IMR-90 (cell line): ENCODE results near the gene KRT72. TPM values are rescaled to one million over a fixed set of nuclear protein-coding genes. Genes with fewer than 3 reads are reported as not detected.

Source experiments
- ATAC-seq: fragments of 200-7000 bp; cut with Tn5 transposase; 2 replicates; pipeline ENCODE4 v1.9.1; 2020; ENCODE audit warnings: low read depth, mild to moderate bottlenecking, moderate library complexity
- BruUV-seq: library from RNA; stranded (reverse); fragments of 400-500 nt; replicated peaks from 2 replicates; lab custom pipeline; 2021; lab: Mats Ljungman, UMichigan
- CTCF ChIA-PET: fragments of 300-600 bp; formaldehyde crosslinking; extraction: SDS; loops from one replicate; lab custom pipeline; 2021; ENCODE audit warnings: antibody characterized with exemption; lab: Yijun Ruan, JAX
- POLR2A ChIA-PET: fragments of 300-600 bp; sonication (Branson Sonifier 250); formaldehyde crosslinking; loops from one replicate; lab custom pipeline; 2022; ENCODE audit warnings: antibody characterized with exemption; ENCODE audit not compliant: unreplicated experiment; lab: Charles Lee
- DNase-seq: peaks from one replicate; pipeline ENCODE4 v3.0.0; 2013
- H2AFZ ChIP-seq: replicated peaks from 2 replicates; pipeline ENCODE3; 2013; ENCODE audit warnings: low read length, mild to moderate bottlenecking; ENCODE audit not compliant: poor library complexity
- H2AK5ac ChIP-seq: 2 replicates; pipeline ENCODE4 v1.6.1; 2013; ENCODE audit warnings: low read depth, low read length, inconsistent platforms
- H2AK9ac ChIP-seq: replicated peaks from 2 replicates; pipeline ENCODE3; 2013; ENCODE audit warnings: mild to moderate bottlenecking, low read depth, low read length, moderate library complexity; ENCODE audit not compliant: poor library complexity
- H2BK120ac ChIP-seq: 2 replicates; pipeline ENCODE4 v1.6.1; 2013; ENCODE audit warnings: low read depth, low read length, inconsistent platforms
- H2BK15ac ChIP-seq: 3 replicates; pipeline ENCODE4 v1.6.1; 2013; ENCODE audit warnings: low read depth, low read length, inconsistent platforms
- H2BK20ac ChIP-seq: 2 replicates; pipeline ENCODE4 v1.6.1; 2013; ENCODE audit warnings: low read depth, mild to moderate bottlenecking, inconsistent platforms, low read length, moderate library complexity
- H2BK5ac ChIP-seq: 2 replicates; pipeline ENCODE4 v1.6.1; 2013; ENCODE audit warnings: mild to moderate bottlenecking, low read depth, low read length, inconsistent platforms; ENCODE audit not compliant: poor library complexity, severe bottlenecking
- H3K14ac ChIP-seq: replicated peaks from 2 replicates; pipeline ENCODE4 v1.6.1; 2013; ENCODE audit warnings: low read depth, low read length, inconsistent platforms
- H3K18ac ChIP-seq: 2 replicates; pipeline ENCODE4 v1.6.1; 2013; ENCODE audit warnings: low read depth, low read length, control low read depth
- H3K23ac ChIP-seq: 2 replicates; pipeline ENCODE4 v1.6.1; 2013; ENCODE audit warnings: low read depth, low read length, inconsistent platforms
- H3K27ac ChIP-seq: 2 replicates; pipeline ENCODE4 v1.5.1; 2013; ENCODE audit warnings: mild to moderate bottlenecking, control low read depth, low read length; ENCODE audit not compliant: insufficient read depth
- H3K27me3 ChIP-seq: 2 replicates; pipeline ENCODE4 v1.6.1; 2013; ENCODE audit warnings: low read length; ENCODE audit not compliant: control insufficient read depth, insufficient read depth
- H3K36me3 ChIP-seq: 2 replicates; pipeline ENCODE4 v1.6.1; 2013; ENCODE audit warnings: low read length, mixed read lengths; ENCODE audit not compliant: control insufficient read depth, insufficient read depth
- H3K4ac ChIP-seq: 2 replicates; pipeline ENCODE4 v1.6.1; 2013; ENCODE audit warnings: low read depth, low read length, inconsistent platforms
- H3K4me1 ChIP-seq: 2 replicates; pipeline ENCODE4 v1.6.1; 2013; ENCODE audit warnings: low read length, mixed read lengths; ENCODE audit not compliant: control insufficient read depth, insufficient read depth
- H3K4me2 ChIP-seq: 2 replicates; pipeline ENCODE4 v1.6.1; 2013; ENCODE audit warnings: low read depth, mild to moderate bottlenecking, control low read depth, low read length, moderate library complexity
- H3K4me3 ChIP-seq: 2 replicates; pipeline ENCODE4 v1.5.1; 2013; ENCODE audit warnings: low read depth, mild to moderate bottlenecking, control low read depth, low read length, moderate library complexity; ENCODE audit not compliant: insufficient read depth
- H3K56ac ChIP-seq: 2 replicates; pipeline ENCODE4 v1.6.1; 2013; ENCODE audit warnings: low read length, inconsistent platforms; ENCODE audit not compliant: insufficient read depth; ENCODE audit errors: extremely low read depth
- H3K79me1 ChIP-seq, 2 experiments: 2 replicates each; pipeline ENCODE4 v1.6.1; 2013; ENCODE audit warnings: low read length in 2 of 2, inconsistent platforms in 1 of 2, low read depth in 1 of 2
- H3K9ac ChIP-seq: 2 replicates; pipeline ENCODE4 v1.6.1; 2013; ENCODE audit warnings: low read depth, low read length, control low read depth
- H3K9me1 ChIP-seq: 2 replicates; pipeline ENCODE4 v1.6.1; 2013; ENCODE audit warnings: low read length, inconsistent platforms; ENCODE audit not compliant: insufficient read depth
- H3K9me3 ChIP-seq: 2 replicates; pipeline ENCODE4 v1.6.1; 2013; ENCODE audit warnings: low read length; ENCODE audit not compliant: control insufficient read depth, insufficient read depth
- H4K20me1 ChIP-seq: 2 replicates; pipeline ENCODE4 v1.6.1; 2013; ENCODE audit warnings: low read length, inconsistent platforms; ENCODE audit not compliant: insufficient read depth
- H4K5ac ChIP-seq: 2 replicates; pipeline ENCODE4 v1.6.1; 2013; ENCODE audit warnings: mild to moderate bottlenecking, low read depth, low read length, control low read depth
- H4K8ac ChIP-seq, 2 experiments: 2 replicates each; pipeline ENCODE4 v1.6.1; 2013; ENCODE audit warnings: low read depth in 2 of 2, low read length in 2 of 2, control low read depth in 1 of 2, inconsistent platforms in 1 of 2
- H4K91ac ChIP-seq: 2 replicates; pipeline ENCODE4 v1.6.1; 2013; ENCODE audit warnings: low read depth, low read length, inconsistent platforms; ENCODE audit not compliant: insufficient read depth
- BHLHE40 ChIP-seq: fragments of 150-350 bp; IDR thresholded peaks from 2 replicates; pipeline ENCODE4 v1.6.1; 2016; ENCODE audit warnings: mild to moderate bottlenecking, low read depth, low read length
- CEBPB ChIP-seq: IDR thresholded peaks from 2 replicates; pipeline ENCODE4 v1.6.1; 2012; ENCODE audit warnings: low read depth, low read length, improper control_type of control experiment
- CHD1 ChIP-seq: IDR thresholded peaks from 2 replicates; pipeline ENCODE4 v1.6.1; 2012; ENCODE audit warnings: low read depth, low read length, improper control_type of control experiment
- CTCF ChIP-seq: conservative IDR thresholded peaks from 2 replicates; pipeline ENCODE4 v1.5.1; 2012; ENCODE audit warnings: mild to moderate bottlenecking, low read depth, low read length, improper control_type of control experiment
- FOS ChIP-seq: fragments of 150-350 bp; IDR thresholded peaks from 2 replicates; pipeline ENCODE4 v1.6.1; 2016; ENCODE audit warnings: low read depth, low read length
- MAFK ChIP-seq: IDR thresholded peaks from 2 replicates; pipeline ENCODE4 v1.6.1; 2012; ENCODE audit warnings: low read depth, low read length, improper control_type of control experiment
- MAZ ChIP-seq: IDR thresholded peaks from 2 replicates; pipeline ENCODE4 v1.6.1; 2012; ENCODE audit warnings: low read depth, mild to moderate bottlenecking, low read length, improper control_type of control experiment, moderate library complexity, borderline replicate concordance
- MXI1 ChIP-seq: IDR thresholded peaks from 2 replicates; pipeline ENCODE4 v1.6.1; 2012; ENCODE audit warnings: low read depth, mild to moderate bottlenecking, low read length, moderate library complexity, borderline replicate concordance
- NFE2L2 ChIP-seq: fragments of 150-350 bp; IDR thresholded peaks from 2 replicates; pipeline ENCODE4 v1.6.1; 2016; ENCODE audit warnings: low read depth, mild to moderate bottlenecking, low read length
- POLR2A ChIP-seq: IDR thresholded peaks from 2 replicates; pipeline ENCODE4 v1.6.1; 2012; ENCODE audit warnings: mild to moderate bottlenecking, low read depth, low read length
- RAD21 ChIP-seq: IDR thresholded peaks from 2 replicates; pipeline ENCODE4 v1.6.1; 2012; ENCODE audit warnings: low read length, improper control_type of control experiment
- RCOR1 ChIP-seq: IDR thresholded peaks from 2 replicates; pipeline ENCODE4 v1.6.1; 2012; ENCODE audit warnings: mild to moderate bottlenecking, low read length, improper control_type of control experiment; ENCODE audit not compliant: insufficient replicate concordance
- RFX5 ChIP-seq: IDR thresholded peaks from 2 replicates; pipeline ENCODE4 v1.8.0; 2012; ENCODE audit warnings: low read depth, mild to moderate bottlenecking, low read length, moderate library complexity
- SMC3 ChIP-seq: fragments of 150-350 bp; IDR thresholded peaks from 2 replicates; pipeline ENCODE4 v1.6.1; 2016; ENCODE audit warnings: low read depth, mild to moderate bottlenecking, antibody characterized with exemption, low read length, moderate library complexity
- WGBS, 2 experiments: methylation state at CpG; one replicate each; pipeline versions ENCODE4 v1.1.5 to v1.1.7; 2013; ENCODE audit warnings: missing lambda C conversion rate in 2 of 2; ENCODE audit not compliant: insufficient read length in 1 of 2; ENCODE audit errors: extremely low coverage in 2 of 2; 5-methylcytosine and 5-hydroxymethylcytosine counted together
- dilution Hi-C: fragments of 300-500 bp; cut with HindIII; formaldehyde crosslinking; loops from one replicate; pipeline ENCODE4 v1.14.3; 2018; ENCODE audit warnings: low sequenced_read_pairs; ENCODE audit not compliant: unreplicated experiment
- in situ Hi-C: fragments of 300-500 bp; cut with MboI; formaldehyde crosslinking; loops from 3 replicates; pipeline ENCODE4 v1.14.3; 2019; ENCODE audit warnings: low sequenced_read_pairs, inconsistent platforms, mixed read lengths
- intact Hi-C: fragments of 100-400 bp; cut with micrococcal nuclease; formaldehyde crosslinking; loops from 2 replicates; pipeline ENCODE4 v1.10.0; 2022
- polyA plus RNA-seq, 3 experiments: library from polyadenylated mRNA; depleted of rRNA; stranded (reverse); fragments of >200 nt; gene quantifications; 2 replicates each; pipeline ENCODE4 v1.2.3, GENCODE V29; 2012; ENCODE audit warnings: low replicate concordance in 1 of 3
- total RNA-seq: library from RNA; depleted of rRNA; stranded (reverse); fragments of >200 nt; gene quantifications from 2 replicates; pipeline ENCODE4 v1.2.3, GENCODE V29; 2012
- TF ChIP-seq, protein P1 (sequence below): fragments of 150-350 bp; IDR thresholded peaks from 2 replicates; pipeline ENCODE4 v1.6.1; 2017; ENCODE audit warnings: mild to moderate bottlenecking, antibody characterized with exemption, low read length, low read depth

KRT72 gene
- total and polyA plus RNA-seq, 2 of the 4 experiments (the other 2 are of a cell fraction) = not detected

GRCh38 chr12:52641468-52641867 is 40.2 kb upstream of the KRT72 start:
- WGBS, 2 experiments = no CpG with 5 or more reads among the region's 4 CpGs
- H3K4me2 ChIP-seq = no peak overlapping the region
- ChIA-PET CTCF (no interaction called here), POLR2A (no interaction called here)
- H2BK20ac ChIP-seq = no peak overlapping the region
- H3K18ac ChIP-seq = no peak overlapping the region
- H3K4ac ChIP-seq = no peak overlapping the region
- ATAC-seq = no peak
- no peak overlapping the region for H2BK5ac ChIP-seq
- H3K23ac ChIP-seq = no peak overlapping the region
- H2AFZ ChIP-seq = no peak overlapping the region
- in situ Hi-C loops = no loop called here
- H2AK5ac ChIP-seq = no peak overlapping the region
- H2BK15ac ChIP-seq = no peak overlapping the region
- H4K91ac ChIP-seq = no peak overlapping the region
- H3K9me3 ChIP-seq = no peaks in the 10 kb centered on the region
- no peaks in the 10 kb centered on the region for H4K20me1 ChIP-seq
- no peaks in the 10 kb centered on the region for H3K4me1 ChIP-seq
- H4K5ac ChIP-seq = no peak overlapping the region
- no peak overlapping the region for H2AK9ac ChIP-seq
- H3K27ac ChIP-seq = no peak overlapping the region
- no peak overlapping the region for H2BK120ac ChIP-seq
- H3K4me3 ChIP-seq = no peak overlapping the region
- H4K8ac ChIP-seq = no peak overlapping the region
- intact Hi-C loops = no loop called here
- no peak overlapping the region for H3K9ac ChIP-seq
- no peak overlapping the region for H3K14ac ChIP-seq
- no peaks in the 10 kb centered on the region for H3K36me3 ChIP-seq
- BruUV-seq = no TSS peak
- no peaks in the 10 kb centered on the region for H3K9me1 ChIP-seq
- no peak for TF ChIP-seq SMC3
- no peak for TF ChIP-seq FOS
- TF ChIP-seq RAD21 = no peak
- TF ChIP-seq CHD1 = no peak
- no peak for TF ChIP-seq BHLHE40
- TF ChIP-seq MAFK = no peak
- no peak for TF ChIP-seq NFE2L2
- no peak for TF ChIP-seq POLR2A
- TF ChIP-seq CEBPB = no peak
- no peak for TF ChIP-seq MAZ
- no peak for TF ChIP-seq MXI1
- TF ChIP-seq, protein P1, sequence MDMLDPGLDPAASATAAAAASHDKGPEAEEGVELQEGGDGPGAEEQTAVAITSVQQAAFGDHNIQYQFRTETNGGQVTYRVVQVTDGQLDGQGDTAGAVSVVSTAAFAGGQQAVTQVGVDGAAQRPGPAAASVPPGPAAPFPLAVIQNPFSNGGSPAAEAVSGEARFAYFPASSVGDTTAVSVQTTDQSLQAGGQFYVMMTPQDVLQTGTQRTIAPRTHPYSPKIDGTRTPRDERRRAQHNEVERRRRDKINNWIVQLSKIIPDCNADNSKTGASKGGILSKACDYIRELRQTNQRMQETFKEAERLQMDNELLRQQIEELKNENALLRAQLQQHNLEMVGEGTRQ = no peak
- TF ChIP-seq CTCF = no peak
- no peak for TF ChIP-seq RFX5
- no peak for TF ChIP-seq RCOR1
- H3K79me1 ChIP-seq = no peaks in the 10 kb centered on the region
- H3K56ac ChIP-seq = no peak overlapping the region
- no peak for DNase-seq
- dilution Hi-C loops = no loop called here
- H3K27me3 ChIP-seq = peaks cover 30% of the 10 kb centered on the region
